Fibroblast of lung (primary cell): ENCODE data around the gene GRM8.

Experiments used
- EZH2 ChIP-seq: IDR thresholded peaks from 2 replicates; pipeline ENCODE4 v1.5.1; 2012; ENCODE audit warnings: low read length, control low read depth, mild to moderate bottlenecking; ENCODE audit errors: missing control alignments
- TF ChIP-seq, protein P1 (sequence below), 2 donors: IDR thresholded peaks in 1 of 2; conservative IDR thresholded peaks in 1 of 2; 1 replicate in 1 of 2; 2 replicates in 1 of 2; pipeline ENCODE4 v1.5.1; 2011 to 2012; ENCODE audit warnings: low read length in 2 of 2, control low read depth in 1 of 2, inconsistent platforms in 1 of 2, low read depth in 1 of 2, mild to moderate bottlenecking in 1 of 2

DNA sequence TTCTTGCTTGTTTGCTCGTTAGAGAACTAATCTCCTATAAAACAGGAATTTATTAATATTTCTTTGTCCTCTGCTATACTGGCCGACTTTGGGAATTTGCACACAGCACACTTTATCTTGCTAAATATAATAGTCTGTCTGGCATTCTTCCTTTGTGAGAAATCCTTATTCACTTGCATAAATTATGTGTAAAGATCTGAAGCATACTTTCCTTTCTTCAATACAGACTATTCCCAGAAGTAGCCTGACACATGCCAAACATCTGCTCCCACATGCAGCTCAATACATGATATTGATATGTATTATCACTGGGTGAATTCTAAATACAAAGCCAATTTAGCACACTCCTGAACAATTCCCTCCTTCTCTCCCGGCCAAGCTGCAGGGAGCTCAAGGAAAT, 273.9 kb downstream of the GRM8 start:
- TF ChIP-seq, protein P1, sequence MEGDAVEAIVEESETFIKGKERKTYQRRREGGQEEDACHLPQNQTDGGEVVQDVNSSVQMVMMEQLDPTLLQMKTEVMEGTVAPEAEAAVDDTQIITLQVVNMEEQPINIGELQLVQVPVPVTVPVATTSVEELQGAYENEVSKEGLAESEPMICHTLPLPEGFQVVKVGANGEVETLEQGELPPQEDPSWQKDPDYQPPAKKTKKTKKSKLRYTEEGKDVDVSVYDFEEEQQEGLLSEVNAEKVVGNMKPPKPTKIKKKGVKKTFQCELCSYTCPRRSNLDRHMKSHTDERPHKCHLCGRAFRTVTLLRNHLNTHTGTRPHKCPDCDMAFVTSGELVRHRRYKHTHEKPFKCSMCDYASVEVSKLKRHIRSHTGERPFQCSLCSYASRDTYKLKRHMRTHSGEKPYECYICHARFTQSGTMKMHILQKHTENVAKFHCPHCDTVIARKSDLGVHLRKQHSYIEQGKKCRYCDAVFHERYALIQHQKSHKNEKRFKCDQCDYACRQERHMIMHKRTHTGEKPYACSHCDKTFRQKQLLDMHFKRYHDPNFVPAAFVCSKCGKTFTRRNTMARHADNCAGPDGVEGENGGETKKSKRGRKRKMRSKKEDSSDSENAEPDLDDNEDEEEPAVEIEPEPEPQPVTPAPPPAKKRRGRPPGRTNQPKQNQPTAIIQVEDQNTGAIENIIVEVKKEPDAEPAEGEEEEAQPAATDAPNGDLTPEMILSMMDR (conservative IDR thresholded peaks at IDR 0.05 in 1 of 2, IDR thresholded peaks at IDR 0.05 in 1 of 2; ENCODE audit: low read depth in 1 of 2, low read length in 2 of 2): no peak
- TF ChIP-seq EZH2: no peak
